CD14-positive monocyte (primary cell): Measurements from ENCODE around the gene SLC2A4RG. TPM values are rescaled to one million over a fixed set of nuclear protein-coding genes. Genes with fewer than 3 reads are reported as not detected.

Source experiments
- DNase-seq, 3 donors: peaks; one replicate each; pipeline ENCODE4 v3.0.0-alpha.2; 2011 to 2022
- H2AFZ ChIP-seq: 2 replicates; pipeline ENCODE4 v1.6.0; 2012; ENCODE audit warnings: mild to moderate bottlenecking, low read depth, low read length, inconsistent platforms; ENCODE audit not compliant: insufficient read depth, poor library complexity, severe bottlenecking
- H3K27ac ChIP-seq, 2 donors: 1 replicate in 1 of 2; 2 replicates in 1 of 2; pipeline ENCODE4 v1.5.1; 2012 to 2013; ENCODE audit warnings: low read length in 2 of 2, control low read depth in 1 of 2, inconsistent platforms in 1 of 2, low read depth in 1 of 2, mild to moderate bottlenecking in 1 of 2
- H3K27me3 ChIP-seq, 2 donors: one replicate each; pipeline versions ENCODE4 v1.6.0 to v1.6.1; 2011 to 2013; ENCODE audit warnings: low read length in 2 of 2; ENCODE audit not compliant: control insufficient read depth in 2 of 2, insufficient read depth in 2 of 2
- H3K36me3 ChIP-seq, 2 donors: replicated peaks in 1 of 2; 1 replicate in 1 of 2; 2 replicates in 1 of 2; pipeline versions ENCODE4 v1.5.1 to v1.6.1; 2012 to 2013; ENCODE audit warnings: low read length in 2 of 2, control low read depth in 1 of 2, inconsistent platforms in 1 of 2, mild to moderate bottlenecking in 1 of 2; ENCODE audit not compliant: insufficient read depth in 2 of 2, control insufficient read depth in 1 of 2
- H3K4me1 ChIP-seq, 2 donors: 1 replicate in 1 of 2; 2 replicates in 1 of 2; pipeline versions ENCODE4 v1.5.1 to v1.6.1; 2012 to 2013; ENCODE audit warnings: low read length in 2 of 2, control low read depth in 1 of 2, inconsistent platforms in 1 of 2, mild to moderate bottlenecking in 1 of 2, moderate library complexity in 1 of 2; ENCODE audit not compliant: insufficient read depth in 2 of 2, control insufficient read depth in 1 of 2
- H3K4me2 ChIP-seq: replicated peaks from 2 replicates; pipeline ENCODE3; 2012; ENCODE audit warnings: low read length, moderate library complexity, mild to moderate bottlenecking; ENCODE audit not compliant: poor library complexity, severe bottlenecking; ENCODE audit errors: extremely low read depth
- H3K4me3 ChIP-seq, 3 experiments: fragments of 200-600 bp in 1 of 3; sonication (generic) in 1 of 3; replicated peaks in 1 of 3; 1 replicate in 2 of 3; 2 replicates in 1 of 3; pipeline ENCODE4 v1.5.1; 2011 to 2013; ENCODE audit warnings: low read length in 3 of 3, mild to moderate bottlenecking in 3 of 3, control low read depth in 2 of 3, low read depth in 2 of 3, inconsistent platforms in 1 of 3, moderate library complexity in 1 of 3
- H3K79me2 ChIP-seq: 2 replicates; pipeline ENCODE4 v1.6.0; 2012; ENCODE audit warnings: mild to moderate bottlenecking, control low read depth, inconsistent platforms, low read length, moderate library complexity; ENCODE audit not compliant: insufficient read depth
- H3K9ac ChIP-seq: 2 replicates; pipeline ENCODE4 v1.6.0; 2017; ENCODE audit warnings: low read length, mild to moderate bottlenecking; ENCODE audit not compliant: insufficient read depth, poor library complexity, severe bottlenecking
- H3K9me3 ChIP-seq, 2 donors: replicated peaks in 1 of 2; 1 replicate in 1 of 2; 2 replicates in 1 of 2; pipeline versions ENCODE4 v1.5.1 to v1.6.1; 2012 to 2013; ENCODE audit warnings: low read length in 2 of 2, control low read depth in 1 of 2; ENCODE audit not compliant: control insufficient read depth in 1 of 2, insufficient read depth in 1 of 2
- H4K20me1 ChIP-seq: 2 replicates; pipeline ENCODE4 v1.6.0; 2012; ENCODE audit warnings: mild to moderate bottlenecking, low read length, control low read depth, moderate library complexity; ENCODE audit not compliant: insufficient read depth
- H3K27ac Mint-ChIP-seq, 7 donors: one replicate each; pipeline ENCODE4 v1.8.0; 2020; ENCODE audit warnings: mild to moderate bottlenecking in 7 of 7, mixed read lengths in 7 of 7, moderate library complexity in 6 of 7, inconsistent platforms in 2 of 7
- H3K27me3 Mint-ChIP-seq, 3 donors: one replicate each; pipeline ENCODE4 v1.8.0; 2021 to 2022; ENCODE audit warnings: low read depth in 3 of 3, mild to moderate bottlenecking in 3 of 3, mixed read lengths in 3 of 3, moderate library complexity in 3 of 3, inconsistent platforms in 1 of 3
- H3K36me3 Mint-ChIP-seq, 2 donors: one replicate each; pipeline ENCODE4 v1.8.0; 2020; ENCODE audit warnings: mixed read lengths in 2 of 2, inconsistent platforms in 1 of 2, mild to moderate bottlenecking in 1 of 2
- H3K4me1 Mint-ChIP-seq: one replicate; pipeline ENCODE4 v1.8.0; 2020; ENCODE audit warnings: mild to moderate bottlenecking, mixed read lengths
- H3K4me3 Mint-ChIP-seq, 2 donors: one replicate each; pipeline ENCODE4 v1.8.0; 2020; ENCODE audit warnings: mild to moderate bottlenecking in 2 of 2, mixed read lengths in 2 of 2, moderate library complexity in 1 of 2
- H3K9me3 Mint-ChIP-seq, 7 donors: one replicate each; pipeline ENCODE4 v1.8.0; 2020 to 2022; ENCODE audit warnings: mixed read lengths in 7 of 7, mild to moderate bottlenecking in 6 of 7, moderate library complexity in 6 of 7, inconsistent platforms in 2 of 7
- WGBS: methylation state at CpG from one replicate; pipeline ENCODE4 v1.1.5; 2013; ENCODE audit warnings: missing lambda C conversion rate; ENCODE audit not compliant: insufficient coverage; 5-methylcytosine and 5-hydroxymethylcytosine counted together
- intact Hi-C, 2 donors: fragments of 100-400 bp; cut with micrococcal nuclease; formaldehyde crosslinking; loops; one replicate each; pipeline versions ENCODE4 v1.15.0 to v1.15.1; 2023
- polyA plus RNA-seq, 3 donors: library from polyadenylated mRNA; depleted of rRNA in 1 of 3; unstranded in 2 of 3; stranded (reverse) in 1 of 3; fragments of 300-500 nt in 2 of 3; fragments of >200 nt in 1 of 3; fragmentation: Illumina TruSeq in 2 of 3; gene quantifications; 1 replicate in 2 of 3; 2 replicates in 1 of 3; pipeline ENCODE4 v1.2.3, GENCODE V29; 2012 to 2021
- TF ChIP-seq, protein P1 (sequence below): fragments of 200-600 bp; IDR thresholded peaks from one replicate; pipeline ENCODE4 v1.8.0; 2022; ENCODE audit warnings: antibody characterized with exemption, mild to moderate bottlenecking

Gene SLC2A4RG
- polyA plus RNA-seq, 3 donors = 0.46 to 21.0 (median 1.5) TPM

DNA sequence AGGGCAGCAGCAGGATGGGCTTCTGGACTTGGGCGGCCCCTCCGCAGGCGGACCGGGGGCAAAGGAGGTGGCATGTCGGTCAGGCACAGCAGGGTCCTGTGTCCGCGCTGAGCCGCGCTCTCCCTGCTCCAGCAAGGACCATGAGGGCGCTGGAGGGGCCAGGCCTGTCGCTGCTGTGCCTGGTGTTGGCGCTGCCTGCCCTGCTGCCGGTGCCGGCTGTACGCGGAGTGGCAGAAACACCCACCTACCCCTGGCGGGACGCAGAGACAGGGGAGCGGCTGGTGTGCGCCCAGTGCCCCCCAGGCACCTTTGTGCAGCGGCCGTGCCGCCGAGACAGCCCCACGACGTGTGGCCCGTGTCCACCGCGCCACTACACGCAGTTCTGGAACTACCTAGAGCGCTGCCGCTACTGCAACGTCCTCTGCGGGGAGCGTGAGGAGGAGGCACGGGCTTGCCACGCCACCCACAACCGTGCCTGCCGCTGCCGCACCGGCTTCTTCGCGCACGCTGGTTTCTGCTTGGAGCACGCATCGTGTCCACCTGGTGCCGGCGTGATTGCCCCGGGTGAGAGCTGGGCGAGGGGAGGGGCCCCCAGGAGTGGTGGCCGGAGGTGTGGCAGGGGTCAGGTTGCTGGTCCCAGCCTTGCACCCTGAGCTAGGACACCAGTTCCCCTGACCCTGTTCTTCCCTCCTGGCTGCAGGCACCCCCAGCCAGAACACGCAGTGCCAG lies 42.8 kb upstream of the SLC2A4RG start, which contains the start of gene TNFRSF6B:
Gene TNFRSF6B (plus strand): TSS at position 25 of the 729 bp plus-strand sequence. CDS start 116 bp downstream, at position 141.
- no peaks in the 10 kb centered on the region for H3K9me3 Mint-ChIP-seq
- no peak within 1 kb of the TSS for H3K27ac ChIP-seq
- peak within 1 kb of the TSS; percentile 22 for H3K4me2 ChIP-seq
- peaks cover 0 to 12% of the 10 kb centered on the region in 2 donors for H3K27me3 ChIP-seq
- intact Hi-C loops = no loop called here
- peaks cover 5 to 11% of the 10 kb centered on the region in 2 donors for H3K36me3 Mint-ChIP-seq
- H3K27ac Mint-ChIP-seq = no peak within 1 kb of the TSS
- 3% methylated on average over 51 of the region's 52 CpGs for WGBS
- peaks cover 0 to 9% of the 10 kb centered on the region in 2 donors for H3K36me3 ChIP-seq
- peak within 1 kb of the TSS in 1 of 2 donors; percentile 57 for H3K4me3 Mint-ChIP-seq
- H3K27me3 Mint-ChIP-seq = peaks cover 2 to 21% (median 3%) of the 10 kb centered on the region in 3 donors
- TF ChIP-seq, protein P1, sequence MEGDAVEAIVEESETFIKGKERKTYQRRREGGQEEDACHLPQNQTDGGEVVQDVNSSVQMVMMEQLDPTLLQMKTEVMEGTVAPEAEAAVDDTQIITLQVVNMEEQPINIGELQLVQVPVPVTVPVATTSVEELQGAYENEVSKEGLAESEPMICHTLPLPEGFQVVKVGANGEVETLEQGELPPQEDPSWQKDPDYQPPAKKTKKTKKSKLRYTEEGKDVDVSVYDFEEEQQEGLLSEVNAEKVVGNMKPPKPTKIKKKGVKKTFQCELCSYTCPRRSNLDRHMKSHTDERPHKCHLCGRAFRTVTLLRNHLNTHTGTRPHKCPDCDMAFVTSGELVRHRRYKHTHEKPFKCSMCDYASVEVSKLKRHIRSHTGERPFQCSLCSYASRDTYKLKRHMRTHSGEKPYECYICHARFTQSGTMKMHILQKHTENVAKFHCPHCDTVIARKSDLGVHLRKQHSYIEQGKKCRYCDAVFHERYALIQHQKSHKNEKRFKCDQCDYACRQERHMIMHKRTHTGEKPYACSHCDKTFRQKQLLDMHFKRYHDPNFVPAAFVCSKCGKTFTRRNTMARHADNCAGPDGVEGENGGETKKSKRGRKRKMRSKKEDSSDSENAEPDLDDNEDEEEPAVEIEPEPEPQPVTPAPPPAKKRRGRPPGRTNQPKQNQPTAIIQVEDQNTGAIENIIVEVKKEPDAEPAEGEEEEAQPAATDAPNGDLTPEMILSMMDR = no peak
- no peaks in the 10 kb centered on the region for H3K79me2 ChIP-seq
- no peak for DNase-seq
- no peak within 1 kb of the TSS for H2AFZ ChIP-seq
- H3K4me1 Mint-ChIP-seq = peaks cover 16% of the 10 kb centered on the region
- H3K9ac ChIP-seq = no peak within 1 kb of the TSS
- peaks cover 16% of the 10 kb centered on the region in 2 donors for H3K4me1 ChIP-seq
- H4K20me1 ChIP-seq = peaks cover 46% of the 10 kb centered on the region
- H3K9me3 ChIP-seq = no peaks in the 10 kb centered on the region
- no peak within 1 kb of the TSS for H3K4me3 ChIP-seq

DNA sequence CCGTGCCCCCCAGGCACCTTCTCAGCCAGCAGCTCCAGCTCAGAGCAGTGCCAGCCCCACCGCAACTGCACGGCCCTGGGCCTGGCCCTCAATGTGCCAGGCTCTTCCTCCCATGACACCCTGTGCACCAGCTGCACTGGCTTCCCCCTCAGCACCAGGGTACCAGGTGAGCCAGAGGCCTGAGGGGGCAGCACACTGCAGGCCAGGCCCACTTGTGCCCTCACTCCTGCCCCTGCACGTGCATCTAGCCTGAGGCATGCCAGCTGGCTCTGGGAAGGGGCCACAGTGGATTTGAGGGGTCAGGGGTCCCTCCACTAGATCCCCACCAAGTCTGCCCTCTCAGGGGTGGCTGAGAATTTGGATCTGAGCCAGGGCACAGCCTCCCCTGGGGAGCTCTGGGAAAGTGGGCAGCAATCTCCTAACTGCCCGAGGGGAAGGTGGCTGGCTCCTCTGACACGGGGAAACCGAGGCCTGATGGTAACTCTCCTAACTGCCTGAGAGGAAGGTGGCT lies 42.2 kb upstream of the SLC2A4RG start:
- 55% methylated on average over 5 of the region's 7 CpGs for WGBS

More for the DNA sequence above, 42.2 kb upstream of the SLC2A4RG start:
- H3K9me3 Mint-ChIP-seq = no peaks in the 10 kb centered on the region
- H3K36me3 Mint-ChIP-seq = peaks cover 5 to 9% of the 10 kb centered on the region in 2 donors
- Histone ChIP-seq H3K27ac (no peak overlapping the region), H2AFZ (no peak overlapping the region), H3K4me1 (peaks cover 16% of the 10 kb centered on the region in 2 donors), H3K36me3 (peaks cover 0 to 9% of the 10 kb centered on the region in 2 donors), H3K9me3 (no peaks in the 10 kb centered on the region), H3K4me3 (no peak overlapping the region), H3K79me2 (no peaks in the 10 kb centered on the region), H3K27me3 (peaks cover 0 to 12% of the 10 kb centered on the region in 2 donors), H3K4me2 (no peak overlapping the region), H3K9ac (no peak overlapping the region), H4K20me1 (peaks cover 52% of the 10 kb centered on the region)
- peak overlapping the region in 1 of 2 donors; percentile 57 for H3K4me3 Mint-ChIP-seq
- TF ChIP-seq, protein P1 = no peak
- peak in 1 of 3 donors; percentile 3 for DNase-seq
- intact Hi-C loops = no loop called here
- peaks cover 2 to 21% (median 3%) of the 10 kb centered on the region in 3 donors for H3K27me3 Mint-ChIP-seq
- peaks cover 16% of the 10 kb centered on the region for H3K4me1 Mint-ChIP-seq
- no peak overlapping the region for H3K27ac Mint-ChIP-seq
